Lower lobe of right lung (tissue), 2 donors: ENCODE measurements around the gene DENND5A. TPM values are rescaled to one million over a fixed set of nuclear protein-coding genes. Genes with fewer than 3 reads are reported as not detected.
A peak's percentile ranks its signal among the peaks of the same experiment; 100 is the strongest.

Source experiments
- ATAC-seq, 2 donors: fragments of 200-7000 bp; cut with Tn5 transposase; one replicate each; pipeline ENCODE4 v1.9.1; 2020 to 2022; ENCODE audit warnings: mild to moderate bottlenecking in 2 of 2, moderate library complexity in 2 of 2
- DNase-seq: peaks from one replicate; pipeline ENCODE4 v3.0.0-alpha.2; 2020
- H3K27ac ChIP-seq: fragments of 200-600 bp; one replicate; pipeline ENCODE4 v1.8.0; 2022
- H3K27me3 ChIP-seq: fragments of 200-600 bp; one replicate; pipeline ENCODE4 v1.8.0; 2022; ENCODE audit warnings: low read depth
- H3K36me3 ChIP-seq: fragments of 200-600 bp; one replicate; pipeline ENCODE4 v1.8.0; 2022; ENCODE audit warnings: mild to moderate bottlenecking
- H3K4me1 ChIP-seq: fragments of 200-600 bp; one replicate; pipeline ENCODE4 v1.8.0; 2022
- H3K4me3 ChIP-seq: fragments of 200-600 bp; one replicate; pipeline ENCODE4 v1.8.0; 2022; ENCODE audit warnings: mild to moderate bottlenecking
- H3K9me3 ChIP-seq: fragments of 200-600 bp; one replicate; pipeline ENCODE4 v1.8.0; 2022
- intact Hi-C: fragments of 100-400 bp; cut with DNase I; formaldehyde crosslinking; loops from one replicate; pipeline ENCODE4 v1.11.0; 2022
- microRNA-seq: library from miRNA; unstranded; fragments of <30 nt; microRNA quantifications from one replicate; pipeline ENCODE4 v1.2.0, GENCODE V29; 2020; ENCODE audit warnings: borderline number of aligned reads
- total RNA-seq: library from RNA; stranded (reverse); fragmentation: NEBNext Ultra II Directional; extraction: Animal tissue kit (Norgen Biotek cat#: 25700); gene quantifications from one replicate; pipeline ENCODE4 v1.2.1, GENCODE V29; 2021
- TF ChIP-seq, protein P1 (sequence below): fragments of 200-600 bp; IDR thresholded peaks from one replicate; pipeline ENCODE4 v1.8.0; 2022; ENCODE audit warnings: antibody characterized with exemption, mild to moderate bottlenecking
- donor health status: DM: no; HTN: yes; CAD: no; lungs with severe emphysema.

Gene DENND5A
- total RNA-seq, 1 donor from 2014 or later: 97.5 TPM

GRCh38 chr11:9091044-9091922 is 173.9 kb downstream of the DENND5A start, which contains the start of gene SCUBE2:
SCUBE2 (minus strand) TSS chr11:9091599; CDS start chr11:9091528, 71 bp downstream.
- TF ChIP-seq, protein P1, sequence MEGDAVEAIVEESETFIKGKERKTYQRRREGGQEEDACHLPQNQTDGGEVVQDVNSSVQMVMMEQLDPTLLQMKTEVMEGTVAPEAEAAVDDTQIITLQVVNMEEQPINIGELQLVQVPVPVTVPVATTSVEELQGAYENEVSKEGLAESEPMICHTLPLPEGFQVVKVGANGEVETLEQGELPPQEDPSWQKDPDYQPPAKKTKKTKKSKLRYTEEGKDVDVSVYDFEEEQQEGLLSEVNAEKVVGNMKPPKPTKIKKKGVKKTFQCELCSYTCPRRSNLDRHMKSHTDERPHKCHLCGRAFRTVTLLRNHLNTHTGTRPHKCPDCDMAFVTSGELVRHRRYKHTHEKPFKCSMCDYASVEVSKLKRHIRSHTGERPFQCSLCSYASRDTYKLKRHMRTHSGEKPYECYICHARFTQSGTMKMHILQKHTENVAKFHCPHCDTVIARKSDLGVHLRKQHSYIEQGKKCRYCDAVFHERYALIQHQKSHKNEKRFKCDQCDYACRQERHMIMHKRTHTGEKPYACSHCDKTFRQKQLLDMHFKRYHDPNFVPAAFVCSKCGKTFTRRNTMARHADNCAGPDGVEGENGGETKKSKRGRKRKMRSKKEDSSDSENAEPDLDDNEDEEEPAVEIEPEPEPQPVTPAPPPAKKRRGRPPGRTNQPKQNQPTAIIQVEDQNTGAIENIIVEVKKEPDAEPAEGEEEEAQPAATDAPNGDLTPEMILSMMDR: no peak
- H3K27me3 ChIP-seq: peaks cover 22% of the 10 kb centered on the region
- ATAC-seq (peak; percentile 54 to 59), DNase-seq (no peak)
- H3K27ac ChIP-seq: no peak within 1 kb of the TSS
- H3K36me3 ChIP-seq: no peaks in the 10 kb centered on the region
- peaks cover 10% of the 10 kb centered on the region for H3K4me1 ChIP-seq
- no peaks in the 10 kb centered on the region for H3K9me3 ChIP-seq
- intact Hi-C loops: no loop called here
- H3K4me3 ChIP-seq: peak within 1 kb of the TSS; percentile 57

DNA sequence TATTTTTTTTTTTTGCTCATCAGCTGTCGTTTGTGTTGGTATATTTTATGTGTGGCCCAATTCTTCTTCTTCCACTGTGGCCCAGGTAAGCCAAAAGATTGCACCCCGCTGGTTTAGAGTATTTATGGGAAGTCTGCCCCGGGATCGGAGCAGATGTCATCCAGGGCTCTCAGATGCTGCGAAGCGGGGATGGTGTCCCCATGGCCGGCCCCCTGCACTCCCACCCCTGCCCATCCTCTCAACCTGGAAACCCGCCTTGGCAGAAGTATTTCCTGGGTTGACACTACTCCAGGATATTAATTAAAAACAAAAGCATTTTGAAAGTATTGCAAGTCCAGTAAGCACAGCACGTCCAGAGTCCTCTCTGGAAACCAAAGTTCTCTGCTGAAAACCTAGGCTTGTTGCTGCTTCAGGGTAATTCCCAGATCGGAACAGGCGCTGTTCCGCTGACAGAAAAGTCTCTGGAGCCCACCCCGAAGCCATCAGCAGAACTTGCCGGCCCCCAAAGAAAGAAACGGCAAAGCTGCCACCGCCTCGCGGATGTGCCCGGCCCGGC is 174.6 kb downstream of the DENND5A start:
- H3K4me3 ChIP-seq: peak overlapping the region; percentile 57
- no peaks in the 10 kb centered on the region for H3K36me3 ChIP-seq
- DNase-seq (no peak), ATAC-seq (no peak)
- H3K4me1 ChIP-seq: peaks cover 10% of the 10 kb centered on the region
- H3K27me3 ChIP-seq: peaks cover 22% of the 10 kb centered on the region
- TF ChIP-seq, protein P1: no peak
- H3K27ac ChIP-seq: no peak overlapping the region
- H3K9me3 ChIP-seq: no peaks in the 10 kb centered on the region
- intact Hi-C loops: no loop called here

DNA sequence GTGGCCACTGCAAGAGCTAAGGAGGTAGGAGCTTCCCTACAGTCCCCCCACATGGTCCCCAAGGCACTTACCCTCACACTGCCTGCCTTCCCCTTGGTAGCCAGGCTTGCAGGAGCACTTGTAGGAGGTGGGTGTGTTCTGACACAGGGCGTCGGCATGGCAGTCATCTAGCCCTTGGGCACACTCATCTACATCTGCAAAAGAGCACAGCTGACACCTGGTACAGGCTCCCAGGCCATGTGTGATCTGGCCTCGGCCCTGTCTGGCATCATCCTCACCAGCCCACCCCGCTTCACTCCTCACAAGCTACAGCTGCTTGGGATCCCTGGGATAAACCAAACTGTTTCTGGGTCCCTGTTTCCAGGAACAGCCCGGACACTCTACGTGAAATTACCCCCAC is 175.5 kb downstream of the DENND5A start:
- intact Hi-C loops: no loop called here
- no peak overlapping the region for H3K27ac ChIP-seq
- H3K36me3 ChIP-seq: no peaks in the 10 kb centered on the region
- no peaks in the 10 kb centered on the region for H3K9me3 ChIP-seq
- TF ChIP-seq, protein P1: no peak
- H3K4me3 ChIP-seq: no peak overlapping the region
- H3K4me1 ChIP-seq: peaks cover 10% of the 10 kb centered on the region
- ATAC-seq (no peak), DNase-seq (no peak)
- H3K27me3 ChIP-seq: peaks cover 22% of the 10 kb centered on the region

GRCh38 chr11:9089061-9089460 is 176.1 kb downstream of the DENND5A start:
- ATAC-seq (no peak), DNase-seq (no peak)
- no peak overlapping the region for H3K27ac ChIP-seq
- H3K27me3 ChIP-seq: peaks cover 22% of the 10 kb centered on the region
- TF ChIP-seq, protein P1: no peak
- no peaks in the 10 kb centered on the region for H3K36me3 ChIP-seq
- intact Hi-C loops: no loop called here
- peaks cover 10% of the 10 kb centered on the region for H3K4me1 ChIP-seq
- H3K9me3 ChIP-seq: no peaks in the 10 kb centered on the region
- no peak overlapping the region for H3K4me3 ChIP-seq

Small RNA genes lying within 50 kb of the gene (microRNA-seq; reads per million reads assigned to microRNA genes)
- not detected for gene MIR5691

Other genes starting within 250 kb of the DENND5A start
- 7.1 TPM for gene SCUBE2, start 173.8 kb downstream of the DENND5A start, total RNA-seq
- gene TMEM41B, start 49.2 kb upstream of the DENND5A start, total RNA-seq: 58.1 TPM
- gene IPO7, start 119.3 kb upstream of the DENND5A start, total RNA-seq: 126 TPM
- 34.0 TPM for gene ZNF143, start 195.7 kb upstream of the DENND5A start, total RNA-seq